ENCODE measurements around the gene FBXL4.
"Not testable (repeated sequence)": the region's sequence is repeated elsewhere in the genome, so short reads cannot be mapped to it uniquely, and the experiment has no call there.

Gene FBXL4

DNA sequence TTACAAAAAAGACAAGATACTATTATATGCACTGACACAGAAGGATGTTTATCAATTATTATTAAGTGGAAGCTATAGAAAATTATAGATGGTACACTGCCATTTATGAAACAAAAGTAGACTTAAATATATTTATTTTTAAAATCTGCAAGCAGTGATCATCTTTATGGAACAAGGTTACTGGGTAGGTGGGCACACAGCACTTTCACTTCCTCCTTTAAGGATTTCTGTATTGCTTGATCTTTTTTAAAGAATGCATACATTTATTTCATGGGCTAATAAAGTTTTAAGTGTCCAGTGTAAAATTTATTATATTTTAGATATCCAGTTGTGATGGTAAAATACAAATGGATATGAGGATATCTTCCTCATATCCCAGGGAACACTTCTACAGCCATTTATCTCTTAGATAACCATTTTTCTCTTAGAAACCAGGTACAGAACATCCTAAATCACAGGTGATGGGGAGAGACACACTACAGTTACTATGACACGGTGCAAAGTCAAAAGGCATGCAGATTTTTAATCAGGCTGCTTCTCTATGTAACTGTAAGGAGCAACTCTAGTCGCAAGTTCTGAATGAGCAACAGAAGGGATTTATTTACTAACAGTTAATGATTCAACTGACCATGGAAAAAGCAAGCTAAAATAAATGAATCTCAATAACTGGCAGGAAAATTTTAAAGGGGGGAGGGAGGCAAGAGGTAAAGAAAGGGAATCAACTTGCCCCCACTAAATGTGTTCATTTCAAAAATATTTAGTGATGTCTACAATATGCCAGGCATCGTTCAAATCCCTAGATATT lies 2.2 kb downstream of the FBXL4 start:
- DNase-seq (ENCODE audit: low spot score) = peak; percentile 49

DNA sequence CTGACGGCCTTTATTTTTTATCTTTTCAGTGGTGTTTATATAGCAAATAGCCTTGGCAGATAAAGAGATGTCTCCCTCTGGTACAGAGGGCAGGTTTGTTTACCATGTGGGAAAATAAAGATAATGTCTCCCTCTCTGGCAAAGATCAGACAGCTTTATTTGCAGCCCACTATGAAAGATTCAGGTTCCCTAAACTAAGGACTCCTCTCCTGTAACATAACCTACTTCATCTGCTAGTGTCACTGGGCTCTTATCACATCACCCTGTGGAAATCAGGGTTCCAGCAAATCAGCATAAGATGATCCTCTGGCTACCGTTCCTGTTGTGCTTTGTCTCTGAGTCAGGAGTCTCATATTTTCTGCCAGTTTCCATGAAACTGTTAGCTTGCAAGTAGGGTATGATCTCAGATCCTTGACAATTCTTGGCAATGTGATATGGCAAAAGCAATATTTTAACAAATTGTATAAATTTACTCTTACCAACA lies 3.1 kb downstream of the FBXL4 start:
- peak; percentile 40 for DNase-seq (ENCODE audit: low spot score)

DNA sequence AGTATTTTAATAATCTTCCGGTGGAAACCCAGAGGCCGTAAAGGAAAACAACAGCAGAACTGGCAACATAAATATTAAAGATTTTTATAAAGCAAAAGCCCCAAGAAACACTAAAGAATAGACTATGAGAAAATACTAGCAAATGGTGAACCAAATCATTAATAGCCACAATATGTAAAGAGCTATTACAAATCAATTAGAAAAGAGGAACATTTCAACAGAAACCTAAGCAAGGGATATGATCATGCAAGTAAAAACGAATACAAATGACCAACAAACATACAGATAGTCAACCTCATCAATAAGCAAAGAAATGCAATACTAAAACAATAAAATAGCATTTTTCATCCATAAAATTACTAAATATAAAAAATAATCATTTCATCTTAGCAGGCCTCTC lies 3.6 kb downstream of the FBXL4 start:
- DNase-seq (ENCODE audit: low spot score) = no peak

DNA sequence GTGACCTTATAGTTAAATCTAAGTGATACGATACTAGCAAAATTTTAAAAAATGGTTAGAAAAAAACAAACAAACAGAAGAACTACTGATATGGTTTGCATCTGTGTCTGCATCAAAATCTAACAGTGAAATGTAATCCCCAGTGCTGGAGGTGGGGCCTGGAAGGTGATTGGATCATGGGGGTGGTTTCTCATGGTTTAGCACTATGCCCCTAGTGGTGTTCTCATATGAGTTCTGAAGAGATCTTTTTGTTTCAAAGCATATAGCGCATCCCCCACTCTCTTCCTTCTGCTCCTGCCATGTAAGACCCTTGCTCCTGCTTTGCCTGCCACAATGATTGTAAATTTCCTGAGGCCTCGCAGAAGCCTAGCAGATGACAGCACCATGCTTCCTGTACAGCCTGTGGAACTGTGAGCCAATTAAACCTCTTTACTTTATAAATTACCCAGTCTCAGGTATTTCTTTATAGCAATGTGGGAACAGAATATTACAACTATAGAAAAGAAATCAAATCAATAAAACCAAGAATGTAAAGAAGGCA lies 5.4 kb downstream of the FBXL4 start:
- peak; percentile 19 for DNase-seq (ENCODE audit: low spot score)

DNA sequence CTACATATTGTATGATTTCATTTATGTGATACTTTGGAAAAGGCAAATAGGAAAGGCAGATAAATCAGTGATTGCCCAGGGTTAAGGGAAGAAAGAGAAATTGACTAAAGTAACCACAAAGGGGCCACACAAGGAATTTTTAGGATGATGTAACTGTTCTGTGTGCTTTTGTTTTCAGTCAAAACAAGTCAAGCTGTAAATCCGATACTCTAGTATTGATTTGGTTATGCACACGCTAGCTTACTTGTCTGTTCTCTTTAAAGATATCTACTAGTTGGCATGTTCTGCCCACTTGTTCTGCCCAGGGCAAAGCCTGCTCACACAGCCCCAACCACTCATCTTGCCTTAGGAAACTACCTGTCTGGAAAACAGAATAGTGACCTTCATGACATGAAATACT lies 6.4 kb downstream of the FBXL4 start:
- no peak for DNase-seq (ENCODE audit: low spot score)

DNA sequence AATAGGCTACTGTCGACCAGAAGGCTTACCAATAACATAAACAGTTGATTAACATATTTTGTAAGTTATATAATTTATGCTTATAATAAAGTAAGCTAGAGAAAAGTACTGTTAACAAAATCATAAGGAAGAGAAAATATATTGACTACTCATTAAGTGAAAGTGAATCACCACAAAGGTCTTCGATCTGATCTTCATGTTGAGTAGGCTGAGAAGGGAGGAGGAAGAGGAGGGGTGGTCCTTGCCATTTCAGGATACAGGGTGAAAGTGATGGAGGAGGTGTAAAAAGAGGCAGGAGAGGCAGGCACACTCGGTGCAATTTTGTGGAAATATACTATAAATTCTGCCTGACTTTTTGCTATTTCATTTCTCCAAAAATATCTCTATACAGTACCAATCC lies 10.4 kb downstream of the FBXL4 start:
- DNase-seq (ENCODE audit: low spot score) = no peak

DNA sequence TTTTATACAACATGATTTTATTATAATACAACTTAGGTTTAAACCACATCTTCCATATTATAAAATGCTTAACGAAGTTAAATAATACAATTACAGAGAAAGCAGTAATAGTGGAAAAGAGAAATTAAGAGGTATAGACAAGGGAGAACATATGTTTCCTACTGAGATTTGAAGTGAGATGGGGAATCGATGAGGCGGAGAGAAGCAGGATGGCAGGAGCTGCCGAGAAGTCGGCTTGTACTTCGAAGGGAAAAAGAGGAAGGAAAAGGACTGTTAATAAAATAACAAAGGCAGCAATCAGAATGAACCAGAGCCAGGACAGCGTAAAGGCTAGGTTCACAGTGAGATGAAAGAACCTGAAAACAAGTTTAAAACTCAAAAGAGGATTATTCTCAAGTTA lies 15.4 kb downstream of the FBXL4 start:
- no peak for DNase-seq (ENCODE audit: low spot score)

DNA sequence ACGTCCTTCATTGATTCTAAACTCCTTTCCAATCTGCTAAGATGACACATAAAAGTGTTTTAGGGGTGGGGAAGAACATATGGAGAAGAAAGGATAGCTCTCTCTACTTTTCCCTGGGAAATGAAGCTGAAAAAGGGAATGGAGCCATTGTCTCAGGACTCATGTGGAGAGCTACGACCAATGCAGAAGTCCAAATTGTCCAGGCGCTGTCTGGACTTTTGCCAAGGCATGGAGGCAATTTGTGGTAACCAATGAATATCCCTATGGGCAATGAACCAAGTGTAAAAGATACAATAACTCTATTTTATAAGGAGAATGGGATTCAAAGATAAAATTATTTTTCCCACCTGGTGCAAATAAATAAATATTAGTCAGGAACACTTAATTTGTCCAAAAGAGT lies 16.1 kb downstream of the FBXL4 start:
- DNase-seq (ENCODE audit: low spot score) = no peak

DNA sequence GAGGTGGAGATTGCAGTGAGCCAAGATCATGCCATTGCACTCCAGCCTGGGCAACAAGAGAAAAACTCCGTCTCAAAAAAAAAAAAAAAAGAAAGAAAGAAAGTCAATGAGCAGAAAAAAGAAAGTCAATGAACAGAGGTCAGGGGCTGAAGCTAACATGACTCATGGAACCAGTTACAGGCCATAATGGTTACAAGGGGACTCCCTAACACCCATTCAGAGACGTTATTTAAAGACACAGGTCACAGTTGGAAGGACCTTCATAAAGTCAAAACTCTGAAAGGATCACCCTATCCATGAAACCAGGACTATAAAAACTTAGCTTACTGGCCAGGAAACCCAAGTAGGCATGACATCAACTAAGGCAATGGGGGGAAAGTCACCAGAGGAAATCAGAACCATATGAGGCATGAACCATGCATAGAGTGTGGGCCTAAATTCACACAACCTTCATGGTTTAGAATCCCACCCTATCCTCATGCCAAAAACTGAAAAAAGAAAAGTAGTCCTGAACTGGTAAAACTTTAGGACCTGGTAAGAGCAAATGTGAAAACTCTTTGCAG lies 18.2 kb downstream of the FBXL4 start:
- DNase-seq (ENCODE audit: low spot score) = no peak

DNA sequence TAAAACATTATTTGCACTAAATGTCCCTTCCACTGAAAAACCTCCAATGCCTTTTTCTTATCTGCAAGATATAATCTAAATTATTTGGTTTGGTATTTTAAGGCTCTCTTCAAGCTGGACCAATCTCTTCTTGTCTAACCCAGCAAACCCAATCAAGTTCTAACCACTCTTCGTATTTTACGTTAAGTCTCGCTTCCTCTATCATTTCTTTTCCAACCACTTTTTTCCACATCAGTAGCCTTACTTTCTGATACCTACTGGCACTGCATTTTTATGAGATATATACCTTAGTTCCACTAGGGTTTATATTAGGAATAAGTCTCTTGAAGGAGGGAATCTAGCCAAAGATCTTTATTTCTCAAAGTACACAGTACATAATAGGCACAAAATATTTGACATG lies 19.1 kb downstream of the FBXL4 start:
- no peak for DNase-seq (ENCODE audit: low spot score)

DNA sequence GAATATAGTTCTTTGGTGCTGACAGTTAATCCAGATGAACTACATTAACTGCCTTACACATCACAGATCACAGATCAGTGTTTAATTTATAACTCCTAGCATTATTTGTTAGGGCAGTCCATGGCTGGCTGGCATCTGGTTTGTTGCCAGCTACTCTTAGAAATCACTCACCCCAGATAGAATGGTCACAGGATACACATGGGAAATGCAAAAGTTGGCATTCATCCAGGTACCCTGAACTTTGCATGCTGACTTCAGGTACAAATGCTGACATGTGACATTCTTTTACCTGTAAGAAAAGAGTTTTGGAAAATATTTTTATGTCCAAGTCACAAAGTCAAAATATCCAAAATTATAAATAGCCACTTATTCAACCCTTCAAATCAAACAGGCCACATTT lies 20.2 kb downstream of the FBXL4 start:
- DNase-seq (ENCODE audit: low spot score) = no peak

DNA sequence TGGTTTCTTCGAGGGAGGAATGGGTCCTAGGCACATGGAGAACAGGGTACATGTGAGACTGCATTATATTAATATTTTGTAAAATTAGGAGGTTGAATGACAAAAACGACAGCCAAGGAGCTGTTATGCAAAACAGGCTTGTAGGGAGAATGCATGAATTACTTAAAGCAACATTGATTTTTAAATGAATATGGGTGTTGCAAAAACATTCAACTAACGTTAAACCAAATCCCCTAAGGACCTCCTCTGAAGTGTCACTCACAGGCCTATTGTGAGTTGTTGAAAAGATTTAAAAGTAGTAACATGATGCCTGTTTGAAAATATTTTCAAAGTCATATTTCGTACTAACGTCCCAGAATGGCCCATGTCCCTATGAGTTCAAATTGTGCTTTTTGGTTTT lies 21.9 kb downstream of the FBXL4 start:
- DNase-seq (ENCODE audit: low spot score) = no peak

DNA sequence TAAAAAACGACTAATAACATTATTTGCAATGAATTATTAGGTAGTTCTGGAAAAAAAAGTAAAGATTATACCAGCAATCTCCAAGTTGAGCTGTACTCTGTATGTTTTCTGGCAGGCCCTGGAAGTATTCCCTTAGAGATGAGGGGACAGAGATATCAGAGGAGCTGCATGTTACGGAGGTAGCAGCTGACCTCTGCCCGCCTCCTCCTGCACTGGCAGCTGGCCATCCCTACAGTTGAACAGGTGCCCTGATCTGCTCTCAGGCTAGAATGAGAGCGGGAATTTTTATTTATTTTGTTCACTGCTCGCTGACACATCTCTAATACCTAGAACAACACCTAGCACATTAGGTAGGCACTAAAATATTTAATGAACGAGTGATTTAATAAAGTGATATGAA lies 23.1 kb downstream of the FBXL4 start:
- no peak for DNase-seq (ENCODE audit: low spot score)

DNA sequence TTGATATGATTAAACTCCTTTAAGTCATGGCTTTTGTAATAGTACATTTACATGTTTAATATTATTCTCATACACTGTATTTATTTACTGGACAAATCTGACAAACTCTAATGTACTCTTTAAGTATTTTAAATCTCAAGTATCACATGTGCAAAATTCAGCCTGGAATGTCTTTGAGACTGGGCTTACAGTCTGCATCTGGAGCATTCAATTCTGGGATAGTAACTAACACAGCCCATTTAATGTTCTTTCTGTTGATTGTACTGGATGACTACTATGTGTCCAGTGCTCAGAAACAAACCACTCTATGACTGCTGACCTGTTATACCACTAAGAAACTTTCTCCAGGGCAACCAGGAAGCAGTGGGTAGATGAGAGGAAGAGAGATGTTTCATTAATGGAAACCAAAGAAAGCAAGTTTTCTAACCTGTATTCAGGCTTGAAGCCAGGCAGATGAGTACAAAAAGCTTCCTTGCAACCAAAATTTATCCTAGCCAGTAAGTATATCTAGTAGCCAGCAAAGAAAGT lies 26.8 kb downstream of the FBXL4 start:
- no peak for DNase-seq (ENCODE audit: low spot score)

DNA sequence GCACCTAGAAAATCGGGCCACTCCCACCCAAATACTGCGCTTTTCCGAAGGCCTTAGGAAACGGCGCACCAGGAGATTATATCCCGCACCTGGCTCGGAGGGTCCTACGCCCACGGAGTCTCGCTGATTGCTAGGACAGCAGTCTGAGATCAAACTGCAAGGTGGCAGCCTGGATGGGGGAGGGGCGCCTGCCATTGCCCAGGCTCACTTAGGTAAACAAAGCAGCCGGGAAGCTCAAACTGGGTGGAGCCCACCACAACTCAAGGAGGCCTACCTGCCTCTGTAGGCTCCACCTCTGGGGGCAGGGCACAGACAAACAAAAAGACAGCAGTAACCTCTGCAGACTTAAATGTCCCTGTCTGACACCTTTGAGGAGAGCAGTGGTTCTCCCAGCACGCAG lies 36.8 kb downstream of the FBXL4 start:
- DNase-seq (ENCODE audit: low spot score) = not testable (repeated sequence)

DNA sequence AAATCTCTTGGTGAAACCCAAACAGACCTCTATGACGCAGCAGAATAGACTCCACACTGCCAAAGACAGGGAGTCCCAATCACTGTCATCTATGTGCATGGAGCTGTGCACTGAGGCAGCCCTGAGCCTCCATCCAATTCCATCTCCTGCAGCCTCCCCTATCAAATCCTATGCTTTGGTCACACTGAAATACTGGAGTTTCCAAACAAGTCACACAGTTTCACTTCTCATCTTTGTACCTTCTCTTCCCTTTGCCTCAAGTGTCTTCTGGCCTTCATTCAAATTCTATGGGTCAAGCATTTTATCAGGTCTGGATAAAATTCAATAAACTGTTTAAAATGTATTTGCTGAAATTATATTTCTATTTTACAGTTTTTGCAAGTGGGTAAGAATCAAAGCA lies 38.5 kb downstream of the FBXL4 start:
- DNase-seq (ENCODE audit: low spot score) = no peak

DNA sequence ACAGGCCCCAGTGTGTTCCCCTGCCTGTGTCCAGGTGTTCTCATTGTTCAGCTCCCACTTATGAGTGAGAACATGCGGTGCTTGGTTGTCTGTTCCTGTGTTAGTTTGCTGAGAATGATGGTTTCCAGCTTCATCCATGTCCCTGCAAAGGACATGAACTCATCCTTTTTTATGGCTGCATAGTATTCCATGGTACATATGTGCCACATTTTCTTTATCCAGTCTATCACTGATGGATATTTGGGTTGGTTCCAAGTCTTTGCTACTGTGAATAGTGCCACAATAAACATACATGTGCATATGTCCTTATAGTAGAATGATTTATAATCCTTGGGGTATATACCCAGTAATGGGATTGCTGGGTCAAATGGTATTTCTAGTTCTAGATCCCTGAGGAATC lies 41.4 kb downstream of the FBXL4 start:
- not testable (repeated sequence) for DNase-seq (ENCODE audit: low spot score)

DNA sequence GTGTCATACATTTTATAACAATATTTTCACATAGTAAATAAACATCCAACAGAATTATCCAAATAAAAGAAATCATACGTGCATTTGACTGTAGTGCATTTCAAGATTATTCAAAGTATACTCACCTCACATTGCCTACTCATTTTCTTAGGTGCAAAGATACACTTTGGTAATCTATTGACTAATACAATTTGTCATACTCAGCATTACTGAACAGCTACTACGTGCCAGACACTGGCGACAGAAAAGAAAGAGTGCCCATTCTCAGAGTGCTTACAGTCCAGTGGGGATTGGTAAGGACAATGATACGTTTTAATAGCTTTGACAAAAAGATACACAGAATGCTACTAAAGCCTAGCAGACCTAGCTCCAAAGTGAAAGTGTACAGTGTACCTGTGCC lies 42.0 kb downstream of the FBXL4 start:
- DNase-seq (ENCODE audit: low spot score) = no peak

DNA sequence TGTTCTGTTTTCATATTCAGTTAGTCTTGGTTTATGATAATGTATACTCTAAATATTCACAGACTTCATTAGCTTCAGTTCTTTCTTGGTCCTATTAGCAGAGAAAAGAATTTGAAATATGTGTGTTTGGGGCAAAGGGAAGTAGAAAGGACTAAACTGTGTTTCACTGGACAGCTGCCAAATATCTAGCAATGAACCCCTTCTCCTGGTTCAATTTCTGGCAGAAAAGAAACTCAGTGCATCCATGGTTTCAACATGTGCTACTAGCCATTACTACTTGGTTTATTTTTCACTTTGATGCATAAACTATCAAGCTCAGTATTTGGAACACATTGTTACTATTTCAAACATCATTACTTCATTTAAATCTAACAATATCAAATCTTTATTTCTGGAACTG lies 43.6 kb downstream of the FBXL4 start:
- no peak for DNase-seq (ENCODE audit: low spot score)

DNA sequence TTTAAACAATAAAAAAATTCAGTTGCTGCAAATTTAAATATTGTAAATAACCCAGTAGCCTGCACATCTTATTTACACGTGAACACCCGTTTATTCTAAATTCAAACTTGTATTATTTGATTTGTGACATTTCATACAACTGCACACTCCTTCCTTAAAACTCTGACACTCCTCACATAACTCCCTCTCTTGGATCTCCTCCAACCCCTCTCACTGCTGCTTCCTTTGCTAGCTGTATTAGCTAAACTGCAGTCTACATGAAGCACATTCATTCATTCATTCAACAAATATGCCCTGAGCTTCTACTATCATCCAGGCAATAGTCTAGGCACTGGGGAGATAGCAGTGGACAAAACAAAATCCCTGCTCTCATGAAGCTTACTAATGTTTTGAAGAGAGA lies 47.0 kb downstream of the FBXL4 start:
- DNase-seq (ENCODE audit: low spot score) = no peak

DNA sequence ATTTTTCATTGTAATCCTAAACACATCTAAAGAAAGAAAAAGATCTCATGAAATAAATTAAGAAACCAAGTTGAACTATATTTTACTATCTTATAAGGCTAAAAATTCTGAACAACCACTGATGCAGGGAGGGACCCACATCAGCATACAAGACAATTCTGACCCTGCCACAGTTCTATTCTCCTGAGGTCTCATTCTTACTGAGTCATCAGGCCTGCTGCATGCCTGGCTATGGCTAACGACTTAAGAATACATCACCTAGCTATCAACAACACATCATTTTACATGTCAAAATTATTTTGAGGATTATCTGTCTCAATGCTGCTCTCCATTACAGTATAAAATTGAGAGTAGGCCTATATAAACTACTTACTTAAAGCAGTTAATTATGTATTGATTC lies 52.9 kb downstream of the FBXL4 start:
- DNase-seq (ENCODE audit: low spot score) = peak; percentile 12

DNA sequence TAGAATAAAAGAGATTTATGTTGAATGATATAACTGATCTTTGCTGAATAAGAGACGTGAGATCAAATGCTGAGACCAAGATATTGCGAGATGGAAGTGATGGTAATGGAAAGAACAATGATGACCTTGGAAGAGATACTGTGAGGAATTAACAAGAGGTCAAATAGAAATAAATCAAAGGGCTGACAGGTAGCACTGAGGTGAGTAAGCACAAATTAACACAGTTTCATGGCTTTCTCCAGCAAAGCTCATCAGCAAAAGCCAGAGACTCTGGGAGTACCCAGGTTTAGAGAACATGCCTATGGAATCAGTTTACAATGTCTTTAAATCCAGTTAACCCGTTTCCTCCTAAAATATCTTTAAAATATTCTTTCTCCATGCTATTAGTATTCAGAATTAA lies 60.1 kb downstream of the FBXL4 start:
- no peak for DNase-seq (ENCODE audit: low spot score)

DNA sequence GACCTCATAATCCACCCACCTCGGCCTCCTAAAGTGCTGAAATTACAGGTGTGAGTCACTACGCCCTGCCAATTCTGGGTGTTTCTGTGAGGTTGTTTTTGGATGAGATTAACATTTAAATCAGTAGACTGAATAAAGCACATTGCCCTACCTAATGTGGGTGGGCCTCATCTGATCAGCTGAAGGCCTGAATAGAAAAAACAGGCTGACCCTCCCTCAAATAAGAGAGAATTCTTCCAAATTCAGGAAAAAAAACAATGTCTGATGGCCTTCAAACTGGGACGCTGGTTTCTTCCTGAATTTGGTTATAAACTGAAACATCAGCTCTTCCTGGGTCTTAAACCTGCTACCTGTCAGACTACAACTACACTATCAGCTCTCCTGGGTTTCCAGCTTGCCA lies 62.4 kb downstream of the FBXL4 start:
- DNase-seq (ENCODE audit: low spot score) = no peak
